ENCODE measurements around the gene KRTAP12-2. TPM values are rescaled to one million over a fixed set of nuclear protein-coding genes. Genes with fewer than 3 reads are reported as not detected.
"Not testable (repeated sequence)": the region's sequence is repeated elsewhere in the genome, so short reads cannot be mapped to it uniquely, and the experiment has no call there.

The KRTAP12-2 gene
- total RNA-seq, 4 donors from 2014 or later, result not detected

DNA sequence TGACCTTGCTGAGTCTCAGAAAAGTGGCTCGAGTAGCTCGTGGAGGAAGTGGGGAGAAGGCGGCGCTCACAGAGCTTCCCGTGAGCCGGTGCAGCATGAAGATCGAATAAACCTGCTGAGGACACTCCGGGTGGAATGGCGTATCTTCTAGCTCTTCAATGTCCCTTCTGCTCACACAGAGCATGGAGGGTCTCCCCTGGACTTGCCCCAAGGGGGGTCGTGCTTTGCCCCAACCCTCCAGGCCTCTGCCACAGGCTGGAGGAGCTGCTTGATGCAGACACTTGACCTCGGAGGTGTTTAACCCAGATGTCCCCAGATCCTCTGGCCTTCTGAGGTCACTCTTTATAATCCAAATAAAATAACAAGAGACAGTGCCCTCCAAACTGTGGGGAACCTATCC lies 28.0 kb upstream of the KRTAP12-2 start:
- Histone ChIP-seq H3K27ac (replicated peaks in 1 of 4) (no peak overlapping the region), H3K27me3 (peaks cover 0 to 52% (median 4%) of the 10 kb centered on the region in 4 donors), H3K4me3 (no peak overlapping the region), H3K9me3 (peaks cover 0 to 26% (median 14%) of the 10 kb centered on the region in 4 donors), H3K4me1 (no peaks in the 10 kb centered on the region), H3K36me3 (no peaks in the 10 kb centered on the region)
- WGBS, result 69% methylated on average over 11 of the region's 11 CpGs
- TF ChIP-seq POLR2A (IDR thresholded peaks at IDR 0.05; ENCODE audit: low read depth) (no peak), CTCF (IDR thresholded peaks at IDR 0.05) (no peak), POLR2AphosphoS5 (IDR thresholded peaks at IDR 0.05) (no peak), EP300 (IDR thresholded peaks at IDR 0.05) (no peak)
- intact Hi-C loops (cut with DNase I), result no loop called here
- DNase-seq (ENCODE audit: extremely low spot score), result peak; percentile 90

GRCh38 chr21:44692798-44693512 lies 26.2 kb upstream of the KRTAP12-2 start:
- no peak for DNase-seq (ENCODE audit: extremely low spot score)
- Histone ChIP-seq H3K36me3 (no peaks in the 10 kb centered on the region), H3K9me3 (peaks cover 0 to 26% (median 14%) of the 10 kb centered on the region in 4 donors), H3K4me1 (no peaks in the 10 kb centered on the region), H3K27ac (replicated peaks in 1 of 4) (no peak overlapping the region), H3K27me3 (peaks cover 0 to 45% (median under 1%) of the 10 kb centered on the region in 4 donors), H3K4me3 (no peak overlapping the region)
- intact Hi-C loops (cut with DNase I), result no loop called here
- WGBS, result 60% methylated on average over 2 of the region's 2 CpGs
- TF ChIP-seq POLR2AphosphoS5 (IDR thresholded peaks at IDR 0.05), result no peak

DNA sequence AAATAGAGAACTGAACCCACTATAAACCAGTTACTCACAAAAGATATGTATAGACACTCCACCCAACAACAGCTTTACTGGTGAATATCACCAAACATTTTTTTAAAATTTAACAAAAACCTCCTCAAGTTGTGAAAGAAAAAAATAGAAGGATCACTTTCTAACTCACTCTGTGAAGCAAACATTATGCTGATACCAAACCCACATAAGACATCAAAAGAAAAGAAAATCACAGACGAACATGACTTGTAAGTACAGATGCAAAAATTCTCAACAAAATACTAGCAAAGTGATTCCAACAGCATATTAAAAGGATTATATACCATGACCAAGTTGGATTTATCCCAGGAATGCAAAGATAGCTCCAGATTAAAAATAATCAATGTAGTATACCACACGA lies 25.0 kb upstream of the KRTAP12-2 start:
- Histone ChIP-seq H3K27ac (replicated peaks in 1 of 4) (no peak overlapping the region), H3K9me3 (peaks cover 0 to 26% (median 14%) of the 10 kb centered on the region in 4 donors), H3K36me3 (no peaks in the 10 kb centered on the region), H3K4me3 (no peak overlapping the region), H3K27me3 (peaks cover 0 to 45% (median 0%) of the 10 kb centered on the region in 4 donors), H3K4me1 (no peaks in the 10 kb centered on the region)
- WGBS, result 76% methylated on average over 2 of the region's 2 CpGs
- intact Hi-C loops (cut with DNase I), result no loop called here
- TF ChIP-seq POLR2A (IDR thresholded peaks at IDR 0.05; ENCODE audit: low read depth), result no peak
- no peak for DNase-seq (ENCODE audit: extremely low spot score)

DNA sequence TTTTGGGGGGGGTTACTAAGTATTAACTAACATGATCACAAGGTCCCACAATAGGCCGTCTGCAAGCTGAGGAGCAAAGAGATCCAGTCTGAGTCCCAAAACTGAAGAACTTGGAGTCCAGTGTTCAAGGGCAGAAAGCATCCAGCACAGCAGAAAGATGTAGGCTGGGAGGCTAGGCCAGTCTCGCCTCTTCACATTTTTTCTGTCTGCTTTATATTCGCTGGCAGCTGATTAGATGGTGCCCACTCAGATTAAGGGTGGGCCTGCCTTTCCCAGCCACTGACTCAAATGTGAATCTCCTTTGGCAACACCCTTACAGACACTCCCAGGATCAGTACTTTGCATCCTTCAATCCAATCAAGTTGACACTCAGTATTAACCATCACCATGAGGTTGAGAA lies 23.0 kb upstream of the KRTAP12-2 start:
- H3K27ac ChIP-seq (replicated peaks in 1 of 4); intact Hi-C loops (cut with DNase I); H3K4me3 ChIP-seq; H3K4me1 ChIP-seq; H3K36me3 ChIP-seq: not testable (repeated sequence)
- peaks cover 0 to 26% (median 14%) of the 10 kb centered on the region in 4 donors for H3K9me3 ChIP-seq
- peaks cover 0 to 41% (median 0%) of the 10 kb centered on the region in 4 donors for H3K27me3 ChIP-seq
- peak; percentile 47 for DNase-seq (ENCODE audit: extremely low spot score)
- 80% methylated on average over 3 of the region's 3 CpGs for WGBS

GRCh38 chr21:44687671-44688070 lies 20.9 kb upstream of the KRTAP12-2 start:
- intact Hi-C loops (cut with DNase I), result no loop called here
- Histone ChIP-seq H3K4me3 (no peak overlapping the region), H3K4me1 (no peaks in the 10 kb centered on the region), H3K36me3 (no peaks in the 10 kb centered on the region), H3K9me3 (peaks cover 0 to 10% (median 3%) of the 10 kb centered on the region in 4 donors), H3K27ac (replicated peaks in 1 of 4) (no peak overlapping the region), H3K27me3 (peaks cover 0 to 39% (median 0%) of the 10 kb centered on the region in 4 donors)
- TF ChIP-seq POLR2A (IDR thresholded peaks at IDR 0.05; ENCODE audit: low read depth), result no peak
- TF ChIP-seq CTCF (IDR thresholded peaks at IDR 0.05), result no peak
- TF ChIP-seq EP300 (IDR thresholded peaks at IDR 0.05), result no peak
- TF ChIP-seq POLR2AphosphoS5 (IDR thresholded peaks at IDR 0.05), result no peak
- WGBS, result 42% methylated on average over 11 of the region's 11 CpGs
- peak; percentile 77 for DNase-seq (ENCODE audit: extremely low spot score)

GRCh38 chr21:44686843-44687561 lies 20.3 kb upstream of the KRTAP12-2 start:
- no peak overlapping the region for H3K27ac ChIP-seq (replicated peaks in 1 of 4)
- 75% methylated on average over 23 of the region's 25 CpGs for WGBS
- peaks cover 0 to 4% (median 0%) of the 10 kb centered on the region in 4 donors for H3K9me3 ChIP-seq
- peak; percentile 70 for DNase-seq (ENCODE audit: extremely low spot score)
- H3K36me3 ChIP-seq, result no peaks in the 10 kb centered on the region
- peaks cover 0 to 39% (median 0%) of the 10 kb centered on the region in 4 donors for H3K27me3 ChIP-seq
- no peak overlapping the region for H3K4me3 ChIP-seq
- intact Hi-C loops (cut with DNase I), result no loop called here
- H3K4me1 ChIP-seq, result no peaks in the 10 kb centered on the region
- no peak for TF ChIP-seq POLR2A (IDR thresholded peaks at IDR 0.05; ENCODE audit: low read depth)
- no peak for TF ChIP-seq EP300 (IDR thresholded peaks at IDR 0.05)
